ENCODE results near the gene NEU4. TPM values are rescaled to one million over a fixed set of nuclear protein-coding genes. Genes with fewer than 3 reads are reported as not detected.
A peak's percentile ranks its signal among the peaks of the same experiment; 100 is the strongest.

Gene NEU4
- total and polyA plus RNA-seq, 9 of the 15 experiments (the other 6 are each of a cell fraction or from before 2014, with no cell fraction given) = 0.01 to 0.40 TPM; not detected in 7

GRCh38 chr2:241760301-241760771 lies 48.7 kb upstream of the NEU4 start (continued):
- no peak for TF ChIP-seq ZNF449 (CRISPR knock-in tag; IDR thresholded peaks at IDR 0.05)
- TF ChIP-seq ZEB2 (IDR thresholded peaks at IDR 0.05) = no peak
- no peak for TF ChIP-seq ZNF655 (CRISPR knock-in tag; IDR thresholded peaks at IDR 0.05)
- no peak for TF ChIP-seq ZBTB1 (CRISPR knock-in tag; IDR thresholded peaks at IDR 0.05; ENCODE audit: borderline replicate concordance, low read depth)
- TF ChIP-seq USF2 (CRISPR knock-in tag; IDR thresholded peaks at IDR 0.05) = no peak
- TF ChIP-seq SAFB (IDR thresholded peaks at IDR 0.05; ENCODE audit: borderline replicate concordance, low read depth, low read length) = no peak
- no peak for TF ChIP-seq ILF3 (IDR thresholded peaks at IDR 0.05; ENCODE audit: borderline replicate concordance)
- no peak for TF ChIP-seq EHMT2 (IDR thresholded peaks at IDR 0.05)
- TF ChIP-seq HLTF (IDR thresholded peaks at IDR 0.05) = no peak
- no peak for TF ChIP-seq RBM15 (IDR thresholded peaks at IDR 0.05; ENCODE audit: insufficient read depth, low read length)
- no peak for TF ChIP-seq ZNF507 (tag; conservative IDR thresholded peaks at IDR 0.05)
- TF ChIP-seq ZNF134 (CRISPR knock-in tag; conservative IDR thresholded peaks at IDR 0.05) = peak; percentile 100
- no peak for TF ChIP-seq ETV1 (tag; conservative IDR thresholded peaks at IDR 0.05; ENCODE audit: low read depth)
- no peak for TF ChIP-seq EP300 (IDR thresholded peaks at IDR 0.05; ENCODE audit: low read length)
- TF ChIP-seq ATF4 (CRISPR knock-in tag; IDR thresholded peaks at IDR 0.05) = no peak
- no peak for TF ChIP-seq POLR2AphosphoS5 (IDR thresholded peaks at IDR 0.05; ENCODE audit: control insufficient read depth, insufficient read depth, low read depth, low read length)
- no peak for TF ChIP-seq HCFC1 (IDR thresholded peaks at IDR 0.05; ENCODE audit: low read depth, low read length)
- no peak for TF ChIP-seq ZNF431 (CRISPR knock-in tag; IDR thresholded peaks at IDR 0.05)
- no peak for TF ChIP-seq MCM5 (IDR thresholded peaks at IDR 0.05; ENCODE audit: low read depth)
- no peak for TF ChIP-seq CREB1 (IDR thresholded peaks at IDR 0.05)
- peak; percentile 38; the same call in 1 of the 2 replicates for TF ChIP-seq CREB1 (CRISPR knock-in tag; IDR thresholded peaks at IDR 0.05)
- TF ChIP-seq SRSF1 (IDR thresholded peaks at IDR 0.05; ENCODE audit: low read depth, low read length) = no peak
- TF ChIP-seq SP2 (IDR thresholded peaks at IDR 0.05; ENCODE audit: extremely low read depth, low read depth, low read length, poor library complexity, severe bottlenecking) = no peak

Data from K562 (cell line).